Measurements from ENCODE around the gene ANKRD9.
"Not testable (repeated sequence)": the region's sequence is repeated elsewhere in the genome, so short reads cannot be mapped to it uniquely, and the experiment has no call there.

The ANKRD9 gene

GRCh38 chr14:102538602-102539543 lies 29.3 kb upstream of the ANKRD9 start:
- no peak for DNase-seq

GRCh38 chr14:102537981-102538601 lies 28.5 kb upstream of the ANKRD9 start:
- no peak for DNase-seq

- DNase-seq: peak in 1 of 4 experiments; percentile 2
Measured at GRCh38 chr14:102532204-102532658, 22.7 kb upstream of the ANKRD9 start.

- peak in 1 of 4 experiments; percentile 26 for DNase-seq
Measured at GRCh38 chr14:102530828-102531478, 21.4 kb upstream of the ANKRD9 start.

DNA sequence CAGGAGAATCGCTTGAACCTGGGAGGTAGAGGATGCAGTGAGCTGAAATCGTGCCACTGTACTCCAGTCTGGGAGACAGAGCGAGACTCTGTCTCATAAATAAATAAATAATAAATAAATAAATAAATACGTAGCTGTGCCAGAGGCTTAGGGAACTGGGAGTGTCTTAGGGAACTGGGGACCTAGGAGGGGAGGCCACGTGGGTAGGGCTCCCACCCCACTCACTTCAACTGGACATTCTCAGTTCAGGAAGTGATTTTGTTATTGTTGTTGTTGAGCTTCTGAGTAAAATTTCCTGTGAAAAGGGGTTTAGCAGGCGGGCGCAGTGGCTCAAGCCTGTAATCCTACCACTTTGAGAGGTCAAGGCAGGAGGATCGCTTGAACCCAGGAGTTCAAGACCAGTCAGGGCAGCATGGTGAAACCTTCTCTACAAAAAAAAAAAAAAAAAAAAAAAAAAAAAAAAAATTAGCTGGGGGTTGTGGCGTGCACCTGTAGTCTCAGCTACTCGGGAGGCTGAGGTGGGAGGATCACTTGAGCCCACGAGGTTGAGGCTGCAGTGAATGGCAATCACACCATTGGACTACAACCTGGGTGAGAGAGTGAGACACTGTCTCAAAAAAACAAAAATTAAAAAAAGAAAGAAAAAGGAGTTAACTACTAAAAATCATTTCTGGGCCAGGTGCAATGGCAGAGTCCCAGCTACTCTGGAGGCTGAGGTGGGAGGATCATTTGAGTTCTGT lies 19.0 kb upstream of the ANKRD9 start:
- peak; percentile 56 to 83 (median 82) for DNase-seq

DNA sequence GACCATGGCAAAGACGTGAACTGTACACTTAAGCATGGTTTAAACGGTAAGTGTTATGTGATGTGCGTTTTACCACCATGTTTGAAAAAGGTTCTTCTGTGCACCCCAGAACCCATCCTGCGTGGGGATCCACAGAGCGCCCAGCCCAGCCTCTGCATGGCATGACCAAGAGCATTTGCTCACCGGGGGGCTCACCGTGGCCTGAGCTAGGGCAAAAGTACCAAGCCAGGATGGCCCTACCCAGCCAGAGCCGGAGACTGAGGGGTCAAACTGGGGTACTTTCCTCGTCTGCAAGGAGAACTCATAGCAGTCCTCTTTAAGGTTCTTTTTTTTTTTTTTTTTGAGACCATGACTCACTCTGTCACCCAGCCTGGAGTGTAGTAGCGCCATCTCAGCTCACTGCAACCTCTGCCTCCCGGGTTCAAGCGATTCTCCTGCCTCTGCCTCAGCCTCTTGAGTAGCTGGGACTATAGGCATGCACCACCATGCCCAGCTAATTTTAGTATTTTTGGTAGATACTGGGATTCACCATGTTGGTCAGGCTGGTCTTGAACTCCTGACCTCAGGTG lies 16.4 kb upstream of the ANKRD9 start:
- DNase-seq: peak in 2 of 4 experiments; percentile 6 to 21

DNA sequence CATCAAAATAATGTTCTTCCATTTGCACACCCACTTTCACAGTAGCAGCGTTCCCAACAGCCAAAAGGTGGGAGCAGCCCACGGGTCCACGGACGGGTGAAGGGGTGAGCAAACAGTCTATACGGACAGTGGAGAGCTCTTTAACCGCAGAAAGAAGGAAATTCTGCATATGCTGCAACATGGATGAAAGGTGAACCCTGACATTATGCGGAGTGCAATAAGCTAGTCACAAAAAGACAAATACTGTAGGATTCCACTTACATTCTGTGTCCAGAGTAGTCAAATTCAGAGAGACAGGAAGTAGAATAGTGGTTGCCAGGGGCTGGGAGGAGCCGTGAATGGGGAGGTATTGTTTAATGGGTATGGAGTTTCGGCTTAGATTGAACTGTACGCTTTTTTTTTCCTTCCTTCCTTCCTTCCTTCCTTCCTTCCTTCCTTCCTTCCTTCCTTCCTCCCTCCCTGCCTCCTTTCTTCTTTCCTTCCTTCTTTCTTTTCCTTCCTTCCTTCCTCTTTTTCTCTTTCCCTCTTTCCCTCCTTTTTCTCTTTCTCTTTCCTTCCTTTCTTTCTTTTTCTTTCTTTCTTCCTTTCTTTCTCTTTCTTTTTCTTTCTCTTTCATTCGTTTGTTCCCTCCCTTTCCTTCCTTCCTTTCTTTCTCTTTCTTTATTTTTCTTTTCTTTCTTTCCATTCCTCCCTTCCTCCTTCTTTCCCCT lies 15.8 kb upstream of the ANKRD9 start:
- DNase-seq: peak; percentile 42 to 59 (median 50)

DNA sequence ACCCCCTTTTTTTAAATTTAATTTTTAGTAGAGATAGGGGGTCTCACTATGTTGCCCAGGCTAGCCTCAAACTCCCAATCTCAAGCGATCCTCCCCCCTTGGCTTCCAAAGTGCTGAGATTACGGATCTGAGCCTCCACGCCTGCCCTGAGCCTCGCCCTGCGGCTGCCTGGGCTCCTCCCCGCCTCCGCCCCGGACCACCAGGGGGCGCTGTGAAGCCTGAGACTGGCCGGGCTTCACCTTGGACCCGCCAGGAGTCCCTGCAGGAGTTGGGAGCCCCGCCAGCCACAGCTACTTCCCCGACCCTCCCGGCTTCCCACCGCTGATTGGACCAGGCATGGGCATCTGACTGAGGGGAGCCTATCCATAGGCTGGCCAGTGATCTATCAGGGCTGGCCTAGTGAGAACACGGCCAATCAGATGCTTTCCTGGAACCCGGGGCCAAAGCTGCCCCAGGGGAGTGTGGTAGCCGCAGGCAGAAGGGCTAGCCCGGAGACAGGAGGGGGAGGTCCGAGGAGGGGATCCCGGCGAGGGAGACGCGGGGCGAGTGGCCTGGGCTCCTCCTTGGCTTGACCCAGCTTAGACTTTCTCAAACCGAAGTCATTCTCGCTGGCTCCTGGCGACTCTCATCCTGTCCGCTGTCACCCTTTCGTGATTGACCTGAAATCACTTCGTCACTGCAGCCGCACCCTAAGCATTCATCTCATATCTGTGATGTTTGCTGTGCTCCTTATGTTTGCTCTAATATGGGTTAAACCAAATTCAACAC lies 15.1 kb upstream of the ANKRD9 start:
- DNase-seq: peak; percentile 97 to 99 (median 99)

DNA sequence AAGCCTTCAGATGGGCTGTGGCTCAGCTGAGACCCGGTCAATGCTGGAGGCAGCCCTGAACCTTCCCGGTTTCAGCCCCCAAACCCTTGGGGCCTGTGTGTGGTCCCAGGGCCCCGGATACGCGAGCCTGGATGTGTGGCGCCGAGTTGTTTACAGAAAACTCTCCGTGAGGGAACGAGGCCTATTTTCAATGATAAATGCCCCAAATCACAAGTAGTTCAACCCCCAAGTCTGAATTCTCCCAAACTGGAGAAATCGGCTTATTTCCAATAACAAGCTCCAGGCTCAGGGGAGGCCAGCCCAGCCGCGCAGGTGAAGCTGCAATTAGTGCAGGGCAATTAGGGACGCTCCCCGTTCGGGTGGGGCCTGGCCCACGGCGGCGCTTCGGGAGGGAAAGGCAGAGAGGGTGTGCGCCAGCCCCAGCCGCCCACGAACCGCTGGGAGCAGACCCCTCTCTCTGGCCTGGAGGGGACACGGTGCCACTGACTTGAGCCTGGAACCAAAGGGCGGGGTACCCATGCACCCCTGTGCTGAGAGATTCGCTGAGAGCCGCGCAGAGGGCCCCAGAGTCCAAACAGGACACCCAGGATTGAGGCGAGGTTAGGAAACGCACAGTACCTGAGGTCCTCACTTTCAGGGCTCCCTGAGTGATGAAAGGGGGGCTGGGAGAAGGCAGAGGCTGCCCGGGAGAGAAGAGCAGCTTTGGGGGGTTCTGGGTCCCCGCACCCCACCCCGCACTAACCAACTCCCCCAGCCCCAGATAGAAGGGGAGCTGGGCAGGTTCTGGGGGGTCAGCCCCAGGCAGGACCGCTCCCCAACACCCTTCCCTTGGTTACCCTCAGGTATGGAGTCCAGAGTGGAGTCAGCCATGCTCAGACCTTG lies 14.2 kb upstream of the ANKRD9 start:
- peak in 1 of 4 experiments; percentile 4 for DNase-seq

GRCh38 chr14:102523200-102523568 lies 13.6 kb upstream of the ANKRD9 start:
- no peak for DNase-seq

DNA sequence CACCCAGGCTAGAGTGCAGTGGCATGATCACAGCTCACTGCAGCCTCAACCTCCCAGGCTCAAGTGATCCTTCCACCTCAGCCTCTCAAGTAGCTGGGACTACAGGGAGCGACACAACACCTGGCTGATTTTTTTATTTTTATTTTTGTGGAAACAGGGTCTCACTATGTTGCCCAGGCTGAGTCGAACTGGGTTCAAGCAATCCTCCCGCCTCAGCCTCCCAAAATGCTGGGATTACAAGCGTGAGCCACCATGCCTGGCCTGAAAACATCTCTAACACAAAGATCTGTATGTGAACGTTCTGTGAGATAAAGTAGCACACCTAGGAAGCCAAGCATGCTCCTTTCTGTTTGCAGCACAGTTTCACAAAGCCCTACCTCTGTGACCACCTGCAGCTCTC lies 10.1 kb upstream of the ANKRD9 start:
- DNase-seq: not testable (repeated sequence)

- DNase-seq: peak in 1 of 4 experiments; percentile 0
Measured at GRCh38 chr14:102518063-102518648, 8.6 kb upstream of the ANKRD9 start.

DNA sequence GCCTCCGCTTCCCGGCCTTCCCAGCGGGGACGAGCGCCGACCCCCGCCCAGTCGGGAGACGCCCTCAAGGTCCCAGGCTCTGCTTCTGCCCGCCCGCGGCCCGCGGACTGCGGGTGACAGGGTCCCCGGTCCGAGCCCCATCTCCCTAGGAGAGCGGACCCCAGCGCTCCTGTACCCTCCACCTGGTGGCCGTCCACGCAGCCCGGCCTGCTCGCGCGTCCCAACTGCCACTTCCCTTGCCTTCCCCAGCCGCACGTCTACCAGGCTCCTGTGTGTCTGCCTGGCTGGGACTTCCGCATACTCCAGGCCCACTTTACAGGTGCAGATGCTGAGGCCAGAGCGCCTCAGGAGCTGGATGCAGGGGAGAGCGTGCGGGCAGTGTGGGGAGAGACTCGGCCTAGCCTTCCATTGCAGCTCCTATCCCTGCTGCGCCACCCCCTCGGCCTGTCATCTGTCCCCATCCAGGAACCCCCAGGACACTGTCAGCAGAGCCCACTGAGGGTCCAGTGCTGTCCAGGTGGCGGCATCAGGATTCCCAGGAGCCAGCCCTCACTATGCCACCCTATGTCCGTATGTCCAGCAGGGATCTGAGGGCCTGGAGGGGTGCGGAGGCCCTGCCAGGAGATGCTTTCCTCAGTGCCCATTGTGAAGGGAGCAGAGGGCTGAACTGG lies 8.0 kb upstream of the ANKRD9 start:
- peak in 2 of 4 experiments; percentile 21 to 40 for DNase-seq

GRCh38 chr14:102516531-102517391 lies 7.2 kb upstream of the ANKRD9 start:
- peak; percentile 64 to 82 (median 67) for DNase-seq

DNA sequence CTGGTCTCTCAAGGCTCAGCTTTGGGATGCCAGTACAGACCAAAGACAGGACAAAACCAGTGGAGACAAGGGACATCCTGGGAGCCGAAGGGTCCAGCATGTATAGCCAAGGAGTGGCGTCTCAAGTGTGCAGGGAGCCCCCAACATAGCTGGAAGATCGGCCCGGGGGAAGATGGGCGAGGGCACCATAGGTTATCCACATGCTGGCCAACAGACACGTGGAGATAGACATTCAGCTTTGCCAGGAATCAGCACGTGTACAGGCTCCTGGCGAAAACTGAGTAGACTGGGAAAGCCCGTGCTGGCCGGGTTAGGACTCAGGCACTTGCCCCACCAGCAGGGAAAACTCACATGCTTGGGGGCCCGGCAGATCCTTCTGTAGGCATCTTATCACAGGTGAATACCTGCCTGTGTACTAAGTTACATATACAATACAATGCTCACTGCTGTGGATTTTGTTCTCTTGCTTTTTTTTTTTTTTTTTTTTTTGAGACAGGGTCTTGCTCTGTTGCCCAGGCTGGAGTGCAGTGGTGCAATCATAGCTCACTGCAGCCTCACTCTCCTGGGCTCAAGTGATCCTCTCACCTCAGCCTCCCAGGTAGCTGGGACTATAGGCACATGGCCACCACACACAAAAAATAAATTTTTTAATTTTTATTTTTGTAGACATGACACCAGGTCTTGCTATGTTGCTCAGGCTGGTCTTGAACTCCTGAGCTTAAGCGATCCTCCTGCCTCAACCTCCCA lies 5.6 kb upstream of the ANKRD9 start:
- no peak for DNase-seq

GRCh38 chr14:102513899-102514772 lies 4.6 kb upstream of the ANKRD9 start:
- no peak for DNase-seq

Measured in suppressor macrophage (primary cell).